NCI-H1694 (cell line): ENCODE measurements around the gene NMT1.

ENCODE experiments used
- DNase-seq: peaks from one replicate; lab custom pipeline; 2025; lab: John Stamatoyannopoulos, UW

NMT1 gene

GRCh38 chr17:45060797-45061605 is at the start of gene NMT1:
Gene NMT1 (plus strand): TSS chr17:45061317. CDS start chr17:45061330, 13 bp downstream.
- DNase-seq: peak; percentile 100

GRCh38 chr17:45011767-45012166 is 49.4 kb upstream of the NMT1 start:
- DNase-seq: no peak

GRCh38 chr17:45013021-45013997 is 47.8 kb upstream of the NMT1 start:
- DNase-seq: peak; percentile 82

- no peak for DNase-seq
Observed at GRCh38 chr17:45016237-45016636, 44.9 kb upstream of the NMT1 start.

- no peak for DNase-seq
Observed at GRCh38 chr17:45016823-45017222, 44.3 kb upstream of the NMT1 start.

GRCh38 chr17:45018514-45018847 is 42.6 kb upstream of the NMT1 start:
- DNase-seq: no peak

GRCh38 chr17:45018848-45019711 is 42.0 kb upstream of the NMT1 start:
- DNase-seq: peak; percentile 29

GRCh38 chr17:45020354-45021138 is 40.6 kb upstream of the NMT1 start:
- DNase-seq: no peak

- no peak for DNase-seq
Observed at GRCh38 chr17:45021607-45022287, 39.4 kb upstream of the NMT1 start.

- no peak for DNase-seq
Observed at GRCh38 chr17:45022288-45022648, 38.8 kb upstream of the NMT1 start.

- DNase-seq: peak; percentile 89
Observed at GRCh38 chr17:45022655-45023339, 38.3 kb upstream of the NMT1 start.

- no peak for DNase-seq
Observed at GRCh38 chr17:45029096-45029495, 32.0 kb upstream of the NMT1 start.

- no peak for DNase-seq
Observed at GRCh38 chr17:45029758-45030423, 31.2 kb upstream of the NMT1 start.

- no peak for DNase-seq
Observed at GRCh38 chr17:45030733-45031132, 30.4 kb upstream of the NMT1 start.

- peak; percentile 71 for DNase-seq
Observed at GRCh38 chr17:45031231-45032173, 29.6 kb upstream of the NMT1 start.

- no peak for DNase-seq
Observed at GRCh38 chr17:45032174-45032541, 29.0 kb upstream of the NMT1 start.

- no peak for DNase-seq
Observed at GRCh38 chr17:45034599-45034998, 26.5 kb upstream of the NMT1 start.

- no peak for DNase-seq
Observed at GRCh38 chr17:45035848-45036247, 25.3 kb upstream of the NMT1 start.
